ENCODE measurements around the gene ZNF674.

The ZNF674 gene

GRCh38 chrX:46582966-46583365 is 37.7 kb upstream of the ZNF674 start:
- Histone ChIP-seq H3K27me3 (ENCODE audit: insufficient read depth, poor library complexity, severe bottlenecking) (no peaks in the 10 kb centered on the region), H3K4me3 (replicated peaks; ENCODE audit: insufficient read depth, low read length) (no peak overlapping the region), H3K27ac (replicated peaks) (no peak overlapping the region)
- DNase-seq (ENCODE audit: low read depth in 1 of 2, low spot score in 1 of 2) = no peak
- TF ChIP-seq, protein P1, sequence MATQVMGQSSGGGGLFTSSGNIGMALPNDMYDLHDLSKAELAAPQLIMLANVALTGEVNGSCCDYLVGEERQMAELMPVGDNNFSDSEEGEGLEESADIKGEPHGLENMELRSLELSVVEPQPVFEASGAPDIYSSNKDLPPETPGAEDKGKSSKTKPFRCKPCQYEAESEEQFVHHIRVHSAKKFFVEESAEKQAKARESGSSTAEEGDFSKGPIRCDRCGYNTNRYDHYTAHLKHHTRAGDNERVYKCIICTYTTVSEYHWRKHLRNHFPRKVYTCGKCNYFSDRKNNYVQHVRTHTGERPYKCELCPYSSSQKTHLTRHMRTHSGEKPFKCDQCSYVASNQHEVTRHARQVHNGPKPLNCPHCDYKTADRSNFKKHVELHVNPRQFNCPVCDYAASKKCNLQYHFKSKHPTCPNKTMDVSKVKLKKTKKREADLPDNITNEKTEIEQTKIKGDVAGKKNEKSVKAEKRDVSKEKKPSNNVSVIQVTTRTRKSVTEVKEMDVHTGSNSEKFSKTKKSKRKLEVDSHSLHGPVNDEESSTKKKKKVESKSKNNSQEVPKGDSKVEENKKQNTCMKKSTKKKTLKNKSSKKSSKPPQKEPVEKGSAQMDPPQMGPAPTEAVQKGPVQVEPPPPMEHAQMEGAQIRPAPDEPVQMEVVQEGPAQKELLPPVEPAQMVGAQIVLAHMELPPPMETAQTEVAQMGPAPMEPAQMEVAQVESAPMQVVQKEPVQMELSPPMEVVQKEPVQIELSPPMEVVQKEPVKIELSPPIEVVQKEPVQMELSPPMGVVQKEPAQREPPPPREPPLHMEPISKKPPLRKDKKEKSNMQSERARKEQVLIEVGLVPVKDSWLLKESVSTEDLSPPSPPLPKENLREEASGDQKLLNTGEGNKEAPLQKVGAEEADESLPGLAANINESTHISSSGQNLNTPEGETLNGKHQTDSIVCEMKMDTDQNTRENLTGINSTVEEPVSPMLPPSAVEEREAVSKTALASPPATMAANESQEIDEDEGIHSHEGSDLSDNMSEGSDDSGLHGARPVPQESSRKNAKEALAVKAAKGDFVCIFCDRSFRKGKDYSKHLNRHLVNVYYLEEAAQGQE (IDR thresholded peaks at IDR 0.05; ENCODE audit: insufficient replicate concordance, low read depth) = no peak
- TF ChIP-seq CTCF (IDR thresholded peaks at IDR 0.05; ENCODE audit: insufficient read depth, low read length) (no peak), SPI1 (IDR thresholded peaks at IDR 0.05; ENCODE audit: borderline replicate concordance, low read depth) (no peak), GABPA (IDR thresholded peaks at IDR 0.05; ENCODE audit: low read depth) (no peak), POLR2AphosphoS5 (IDR thresholded peaks at IDR 0.05; ENCODE audit: low read depth) (no peak)

- no peak overlapping the region for H3K27ac ChIP-seq (replicated peaks)
These were observed 37.1 kb upstream of the ZNF674 start for GRCh38 chrX:46582325-46582724.

GRCh38 chrX:46580613-46581012 is 35.4 kb upstream of the ZNF674 start:
- TF ChIP-seq, protein P1 (IDR thresholded peaks at IDR 0.05; ENCODE audit: insufficient replicate concordance, low read depth) = no peak
- TF ChIP-seq POLR2AphosphoS5 (IDR thresholded peaks at IDR 0.05; ENCODE audit: low read depth) = no peak
- TF ChIP-seq GABPA (IDR thresholded peaks at IDR 0.05; ENCODE audit: low read depth) = no peak
- TF ChIP-seq SPI1 (IDR thresholded peaks at IDR 0.05; ENCODE audit: borderline replicate concordance, low read depth) = no peak
- no peak for TF ChIP-seq CTCF (IDR thresholded peaks at IDR 0.05; ENCODE audit: insufficient read depth, low read length)
- H3K4me3 ChIP-seq (replicated peaks; ENCODE audit: insufficient read depth, low read length) = no peak overlapping the region
- H3K27ac ChIP-seq (replicated peaks) = no peak overlapping the region
- no peak for DNase-seq (ENCODE audit: low read depth in 1 of 2, low spot score in 1 of 2)
- H3K27me3 ChIP-seq (ENCODE audit: insufficient read depth, poor library complexity, severe bottlenecking) = no peaks in the 10 kb centered on the region

More at GRCh38 chrX:46582325-46582724, 37.1 kb upstream of the ZNF674 start:
- DNase-seq (ENCODE audit: low read depth in 1 of 2, low spot score in 1 of 2) = no peak
- Histone ChIP-seq H3K4me3 (replicated peaks; ENCODE audit: insufficient read depth, low read length) (no peak overlapping the region), H3K27me3 (ENCODE audit: insufficient read depth, poor library complexity, severe bottlenecking) (no peaks in the 10 kb centered on the region)
- TF ChIP-seq POLR2AphosphoS5 (IDR thresholded peaks at IDR 0.05; ENCODE audit: low read depth) = no peak
- TF ChIP-seq CTCF (IDR thresholded peaks at IDR 0.05; ENCODE audit: insufficient read depth, low read length) = no peak
- TF ChIP-seq SPI1 (IDR thresholded peaks at IDR 0.05; ENCODE audit: borderline replicate concordance, low read depth) = no peak
- TF ChIP-seq GABPA (IDR thresholded peaks at IDR 0.05; ENCODE audit: low read depth) = no peak
- TF ChIP-seq, protein P1 (IDR thresholded peaks at IDR 0.05; ENCODE audit: insufficient replicate concordance, low read depth) = no peak
